K562 (cell line): Measurements from ENCODE around the gene GAGE12E. TPM values are rescaled to one million over a fixed set of nuclear protein-coding genes. Genes with fewer than 3 reads are reported as not detected.
"Not testable (repeated sequence)": the region's sequence is repeated elsewhere in the genome, so short reads cannot be mapped to it uniquely, and the experiment has no call there.

Source experiments
- ATAC-seq: fragments of 200-7000 bp; cut with Tn5 transposase; 3 replicates; pipeline ENCODE4 v1.9.1; 2020; ENCODE audit warnings: moderate library complexity
- BruUV-seq: library from RNA; stranded (reverse); fragments of 400-500 nt; replicated peaks from 2 replicates; lab custom pipeline; 2021; lab: Mats Ljungman, UMichigan
- CTCF ChIA-PET: fragments of 300-600 bp; formaldehyde crosslinking; extraction: SDS; loops from one replicate; lab custom pipeline; 2021; ENCODE audit warnings: low intra/inter-chr PET ratio; lab: Yijun Ruan, JAX
- POLR2A ChIA-PET: fragments of 300-600, 350-650 bp; sonication (Branson Sonifier 250); formaldehyde crosslinking; extraction: SDS; loops from one replicate; lab custom pipeline; 2021; ENCODE audit warnings: antibody characterized with exemption, inconsistent platforms; lab: Yijun Ruan, JAX
- DNase-seq, 4 experiments: peaks; one replicate each; pipeline versions ENCODE4 v3.0.0 to v3.0.0-alpha.2; 2011 to 2018; ENCODE audit warnings: low spot score in 3 of 4, mixed read lengths in 3 of 4; ENCODE audit errors: extremely low read depth in 1 of 4
- FAIRE-seq: peaks from 2 replicates; lab custom pipeline; 2011; peaks lifted over from hg19 to GRCh38; lab: Jason Lieb, UNC
- H2AFZ ChIP-seq: 2 replicates; pipeline ENCODE4 v1.6.0; 2011; ENCODE audit warnings: low read depth, low read length, control low read depth, inconsistent platforms
- H3K27ac ChIP-seq: fragments of 200-600 bp; 3 replicates; pipeline ENCODE4 v1.8.0; 2011; ENCODE audit warnings: low read depth, mild to moderate bottlenecking, control low read depth, inconsistent platforms, low read length, moderate library complexity, mixed read lengths; ENCODE audit errors: extremely low read depth
- H3K27me3 ChIP-seq, 2 experiments: fragments of 300-600 bp in 1 of 2; 2 replicates in 1 of 2; 3 replicates in 1 of 2; pipeline versions ENCODE4 v1.6.0 to v1.8.0; 2011; ENCODE audit warnings: inconsistent platforms in 2 of 2, low read length in 2 of 2, mild to moderate bottlenecking in 1 of 2, mixed read lengths in 1 of 2, moderate library complexity in 1 of 2; ENCODE audit not compliant: control insufficient read depth in 2 of 2, insufficient read depth in 2 of 2
- H3K36me3 ChIP-seq: fragments of 300-600 bp; 3 replicates; pipeline ENCODE4 v1.8.0; 2011; ENCODE audit warnings: mild to moderate bottlenecking, low read length, inconsistent platforms; ENCODE audit not compliant: control insufficient read depth, insufficient read depth
- H3K4me1 ChIP-seq, 2 experiments: fragments of 200-600 bp in 1 of 2; replicated peaks in 1 of 2; 2 replicates in 1 of 2; 3 replicates in 1 of 2; pipeline versions ENCODE4 v1.5.1 to v1.8.0; 2011; ENCODE audit warnings: inconsistent platforms in 2 of 2, low read length in 2 of 2, mild to moderate bottlenecking in 1 of 2, mixed read lengths in 1 of 2, moderate library complexity in 1 of 2; ENCODE audit not compliant: control insufficient read depth in 2 of 2, insufficient read depth in 2 of 2
- H3K4me2 ChIP-seq: 2 replicates; pipeline ENCODE4 v1.6.1; 2011; ENCODE audit warnings: low read length, control low read depth, inconsistent platforms, mixed read lengths; ENCODE audit not compliant: insufficient read depth
- H3K4me3 ChIP-seq: fragments of 200-600 bp; sonication (generic), shearing (Covaris generic); 2 replicates; pipeline ENCODE4 v1.5.1; 2016; ENCODE audit warnings: control low read depth, inconsistent platforms
- H3K79me2 ChIP-seq: fragments of 200-600 bp; 3 replicates; pipeline ENCODE4 v1.8.0; 2011; ENCODE audit warnings: low read length, inconsistent platforms; ENCODE audit not compliant: control insufficient read depth, insufficient read depth
- H3K9ac ChIP-seq, 2 experiments: 2 replicates each; pipeline versions ENCODE4 v1.6.0 to v1.6.1; 2011; ENCODE audit warnings: low read depth in 2 of 2, low read length in 2 of 2, control low read depth in 1 of 2, inconsistent platforms in 1 of 2, mild to moderate bottlenecking in 1 of 2, mixed read lengths in 1 of 2; ENCODE audit not compliant: insufficient read depth in 1 of 2
- H3K9me1 ChIP-seq: one replicate; pipeline ENCODE4 v1.6.0; 2011; ENCODE audit warnings: inconsistent platforms, mild to moderate bottlenecking, low read length, moderate library complexity; ENCODE audit not compliant: control insufficient read depth, insufficient read depth
- H3K9me3 ChIP-seq: replicated peaks from 2 replicates; pipeline ENCODE4 v1.5.1; 2011; ENCODE audit warnings: low read depth, low read length, inconsistent platforms; ENCODE audit not compliant: control insufficient read depth, insufficient read depth
- H4K20me1 ChIP-seq: replicated peaks from 2 replicates; pipeline ENCODE4 v1.6.1; 2011; ENCODE audit warnings: low read length, inconsistent platforms, mixed read lengths; ENCODE audit not compliant: control insufficient read depth, insufficient read depth
- whole genome bisulfite sequencing: fragments of 100-300 bp; shearing (Covaris generic); methylation state at CpG from one replicate; pipeline ENCODE4 v1.1.6; 2016; ENCODE audit warnings: low coverage, mixed read lengths; ENCODE audit not compliant: insufficient coverage; ENCODE audit errors: missing lambda C conversion rate; 5-methylcytosine and 5-hydroxymethylcytosine counted together
- in situ Hi-C: fragments of 300-500 bp; cut with MboI; formaldehyde crosslinking; loops from 4 replicates; pipeline ENCODE4 v1.15.0; 2018; ENCODE audit warnings: inconsistent platforms, mixed read lengths
- intact Hi-C: fragments of 100-400 bp; cut with micrococcal nuclease; formaldehyde crosslinking; loops from 2 replicates; pipeline ENCODE4 v1.14.2; 2022
- polyA plus RNA-seq, 8 experiments: library from polyadenylated mRNA; depleted of rRNA in 4 of 8; stranded (reverse) in 5 of 8; unstranded in 3 of 8; fragments of >200 nt; fragmentation: Nextera tagmentation in 2 of 8; fragmentation: Illumina TruSeq in 1 of 8; extraction: Ambion mirVana in 2 of 8; extraction: Trizol in 1 of 8; gene quantifications; 2 replicates each; pipeline versions ENCODE4 v1.2.1 to v1.2.3, GENCODE V29; 2011 to 2014; ENCODE audit warnings: inconsistent platforms in 1 of 8, missing spikeins in 1 of 8
- total RNA-seq, 7 experiments: library from RNA; depleted of rRNA in 6 of 7; stranded (reverse); fragments of >200 nt in 6 of 7; fragmentation: Illumina TruSeq in 2 of 7; extraction: Trizol in 2 of 7; gene quantifications; 2 replicates each; pipeline versions ENCODE4 v1.2.1 to v1.2.3, GENCODE V29; 2011 to 2021; ENCODE audit warnings: low replicate concordance in 1 of 7

GAGE12E gene
- total and polyA plus RNA-seq, 9 of the 15 experiments (the other 6 are each of a cell fraction or from before 2014, with no cell fraction given), result 0.24 to 0.45 (median 0.39) TPM; not detected in 4

DNA sequence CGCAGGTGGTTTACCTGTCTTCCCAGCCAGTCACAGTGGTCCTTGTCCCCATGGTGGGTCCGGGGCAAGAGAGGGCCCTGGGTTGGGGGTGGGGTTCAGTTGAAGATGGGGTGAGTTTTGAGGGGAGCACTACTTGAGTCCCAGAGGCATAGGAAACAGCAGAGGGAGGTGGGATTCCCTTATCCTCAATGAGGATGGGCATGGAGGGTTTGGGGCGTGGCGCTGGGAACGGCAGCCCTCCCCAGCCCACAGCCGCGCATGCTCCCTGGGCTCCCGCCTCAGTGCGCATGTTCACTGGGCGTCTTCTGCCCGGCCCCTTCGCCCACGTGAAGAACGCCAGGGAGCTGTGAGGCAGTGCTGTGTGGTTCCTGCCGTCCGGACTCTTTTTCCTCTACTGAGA lies 9.5 kb downstream of the GAGE12E start, which contains the start of gene GAGE12F:
TSS of gene GAGE12F (plus strand) at position 301 of the 400 bp plus-strand sequence. CDS start 1,155 bp downstream, outside the sequence.
- H3K9ac ChIP-seq, ATAC-seq, CTCF ChIA-PET, H3K9me3 ChIP-seq, H3K79me2 ChIP-seq, H3K4me3 ChIP-seq, POLR2A ChIA-PET, FAIRE-seq, intact Hi-C loops, H3K27me3 ChIP-seq, H3K27ac ChIP-seq, H3K9me1 ChIP-seq, H4K20me1 ChIP-seq, BruUV-seq, H3K4me2 ChIP-seq, DNase-seq, H2AFZ ChIP-seq, H3K36me3 ChIP-seq, H3K4me1 ChIP-seq: not testable (repeated sequence)
- WGBS, result no CpG with 5 or more reads among the region's 16 CpGs
- in situ Hi-C loops, result loop anchor here (10.0 kb wide), 1 partner anchor 256 kb away; the partner anchor contains the start of gene GAGE10

DNA sequence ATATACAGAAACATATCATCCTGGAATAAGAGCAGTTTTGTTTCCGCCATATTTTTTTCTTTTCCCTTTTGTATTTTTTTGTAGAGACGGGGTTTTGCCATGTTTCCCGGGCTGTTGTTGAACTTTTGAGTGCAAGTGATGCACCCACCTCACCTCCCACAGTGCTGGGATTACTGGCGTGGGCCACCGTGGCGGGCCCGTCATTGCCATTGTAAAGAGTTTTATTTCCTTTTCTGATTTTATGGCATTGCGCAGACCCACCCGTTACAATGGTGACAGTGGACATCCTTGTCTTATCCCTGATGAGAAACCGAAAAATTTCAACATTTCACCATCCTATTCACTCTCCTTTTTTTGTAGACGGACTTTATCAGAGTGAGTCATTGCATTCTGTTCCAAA lies 17.6 kb downstream of the GAGE12E start:
- H3K27me3 ChIP-seq, H2AFZ ChIP-seq, intact Hi-C loops, POLR2A ChIA-PET, H3K4me2 ChIP-seq, ATAC-seq, H3K27ac ChIP-seq, H3K9ac ChIP-seq, CTCF ChIA-PET, H3K36me3 ChIP-seq, DNase-seq, H3K9me3 ChIP-seq, H3K9me1 ChIP-seq, FAIRE-seq, BruUV-seq, H3K4me3 ChIP-seq, H3K4me1 ChIP-seq, H3K79me2 ChIP-seq, H4K20me1 ChIP-seq: not testable (repeated sequence)
- WGBS, result no CpG with 5 or more reads among the region's 11 CpGs
- in situ Hi-C loops, result loop anchor here (10.0 kb wide), 1 partner anchor 264 kb away; the partner anchor contains the start of gene GAGE10

DNA sequence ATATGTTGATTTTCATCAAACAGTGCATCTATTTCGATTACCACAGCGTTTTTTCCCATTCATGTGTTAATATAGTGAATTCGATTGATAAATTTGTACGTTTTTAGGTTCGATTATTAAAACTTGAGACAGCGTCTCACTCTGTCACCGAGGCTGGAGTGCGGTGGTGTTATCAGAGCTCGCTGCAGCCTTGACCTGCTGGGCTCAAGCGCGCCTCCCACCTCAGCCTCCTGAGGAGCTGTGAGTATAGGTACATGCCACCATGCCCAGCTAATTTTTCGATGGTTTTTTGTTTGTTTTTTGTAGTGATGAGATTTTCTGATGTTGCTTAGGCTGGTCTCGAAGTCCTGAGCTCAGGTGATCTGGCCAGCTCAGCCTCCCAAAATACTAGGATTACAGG lies 18.1 kb downstream of the GAGE12E start:
- DNase-seq, H3K4me3 ChIP-seq, intact Hi-C loops, H3K4me2 ChIP-seq, FAIRE-seq, CTCF ChIA-PET, H3K27me3 ChIP-seq, H3K4me1 ChIP-seq, H3K9ac ChIP-seq, H2AFZ ChIP-seq, ATAC-seq, H3K79me2 ChIP-seq, H3K9me3 ChIP-seq, BruUV-seq, H3K9me1 ChIP-seq, H3K27ac ChIP-seq, H4K20me1 ChIP-seq, POLR2A ChIA-PET, H3K36me3 ChIP-seq: not testable (repeated sequence)
- in situ Hi-C loops, result loop anchor here (10.0 kb wide), 1 partner anchor 264 kb away; the partner anchor contains the start of gene GAGE10
- no CpG with 5 or more reads among the region's 13 CpGs for WGBS

DNA sequence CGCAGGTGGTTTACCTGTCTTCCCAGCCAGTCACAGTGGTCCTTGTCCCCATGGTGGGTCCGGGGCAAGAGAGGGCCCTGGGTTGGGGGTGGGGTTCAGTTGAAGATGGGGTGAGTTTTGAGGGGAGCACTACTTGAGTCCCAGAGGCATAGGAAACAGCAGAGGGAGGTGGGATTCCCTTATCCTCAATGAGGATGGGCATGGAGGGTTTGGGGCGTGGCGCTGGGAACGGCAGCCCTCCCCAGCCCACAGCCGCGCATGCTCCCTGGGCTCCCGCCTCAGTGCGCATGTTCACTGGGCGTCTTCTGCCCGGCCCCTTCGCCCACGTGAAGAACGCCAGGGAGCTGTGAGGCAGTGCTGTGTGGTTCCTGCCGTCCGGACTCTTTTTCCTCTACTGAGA lies 19.0 kb downstream of the GAGE12E start, which contains the start of gene GAGE12G:
TSS of gene GAGE12G (plus strand) at position 301 of the 400 bp plus-strand sequence. CDS start 1,155 bp downstream, outside the sequence.
- no CpG with 5 or more reads among the region's 16 CpGs for WGBS
- H3K4me2 ChIP-seq, H3K9ac ChIP-seq, BruUV-seq, H3K4me3 ChIP-seq, H3K4me1 ChIP-seq, H3K36me3 ChIP-seq, H3K27me3 ChIP-seq, intact Hi-C loops, H3K79me2 ChIP-seq, H4K20me1 ChIP-seq, H2AFZ ChIP-seq, FAIRE-seq, H3K9me3 ChIP-seq, ATAC-seq, DNase-seq, POLR2A ChIA-PET, H3K27ac ChIP-seq, in situ Hi-C loops, H3K9me1 ChIP-seq, CTCF ChIA-PET: not testable (repeated sequence)
